CD4-positive, alpha-beta memory T cell (primary cell): Measurements from ENCODE around the gene GCC1. TPM values are rescaled to one million over a fixed set of nuclear protein-coding genes. Genes with fewer than 3 reads are reported as not detected.

Experiments used
- CTCF ChIA-PET: fragments of 350-600 bp; sonication (Branson Sonifier 250); formaldehyde crosslinking; loops from one replicate; lab custom pipeline; 2021; ENCODE audit warnings: inconsistent platforms; ENCODE audit not compliant: partially characterized antibody; lab: Charles Lee
- POLR2A ChIA-PET: fragments of 350-600 bp; sonication (Branson Sonifier 250); formaldehyde crosslinking; loops from one replicate; lab custom pipeline; 2021; ENCODE audit not compliant: partially characterized antibody; lab: Charles Lee
- DNase-seq, 5 donors: peaks; one replicate each; pipeline versions ENCODE4 v3.0.0 to v3.0.0-alpha.2; 2020 to 2022; ENCODE audit warnings: mixed read lengths in 1 of 5
- H3K27ac ChIP-seq: one replicate; pipeline ENCODE4 v1.7.0; 2013; ENCODE audit warnings: low read depth, low read length
- H3K27me3 ChIP-seq: 2 replicates; pipeline ENCODE4 v1.7.0; 2013; ENCODE audit warnings: mild to moderate bottlenecking, low read length, moderate library complexity; ENCODE audit not compliant: insufficient read depth
- H3K36me3 ChIP-seq: 2 replicates; pipeline ENCODE4 v1.7.0; 2013; ENCODE audit warnings: mild to moderate bottlenecking, low read length, moderate library complexity; ENCODE audit not compliant: insufficient read depth
- H3K4me1 ChIP-seq: 2 replicates; pipeline ENCODE4 v1.7.0; 2013; ENCODE audit warnings: mild to moderate bottlenecking, low read length, moderate library complexity; ENCODE audit not compliant: insufficient read depth
- H3K4me3 ChIP-seq, 2 donors: one replicate each; pipeline ENCODE4 v1.7.0; 2013; ENCODE audit warnings: low read length in 2 of 2, mild to moderate bottlenecking in 1 of 2
- H3K9me3 ChIP-seq, 2 donors: one replicate each; pipeline ENCODE4 v1.7.0; 2013; ENCODE audit warnings: low read length in 2 of 2, control low read depth in 1 of 2; ENCODE audit not compliant: control insufficient read depth in 1 of 2
- H3K27ac Mint-ChIP-seq, 7 donors: one replicate each; pipeline ENCODE4 v1.8.0; 2020 to 2021; ENCODE audit warnings: mixed read lengths in 7 of 7, mild to moderate bottlenecking in 6 of 7, inconsistent platforms in 3 of 7, moderate library complexity in 3 of 7
- H3K27me3 Mint-ChIP-seq, 2 donors: one replicate each; pipeline ENCODE4 v1.8.0; 2020 to 2021; ENCODE audit warnings: mixed read lengths in 2 of 2
- H3K36me3 Mint-ChIP-seq, 2 donors: one replicate each; pipeline ENCODE4 v1.8.0; 2020 to 2021; ENCODE audit warnings: mixed read lengths in 2 of 2, inconsistent platforms in 1 of 2, mild to moderate bottlenecking in 1 of 2
- H3K4me1 Mint-ChIP-seq, 4 donors: one replicate each; pipeline ENCODE4 v1.8.0; 2020 to 2021; ENCODE audit warnings: mixed read lengths in 4 of 4, mild to moderate bottlenecking in 1 of 4
- H3K4me3 Mint-ChIP-seq, 8 donors: one replicate each; pipeline ENCODE4 v1.8.0; 2020 to 2021; ENCODE audit warnings: mixed read lengths in 8 of 8, mild to moderate bottlenecking in 7 of 8, moderate library complexity in 6 of 8, inconsistent platforms in 3 of 8
- H3K9me3 Mint-ChIP-seq, 8 donors: one replicate each; pipeline ENCODE4 v1.8.0; 2020 to 2021; ENCODE audit warnings: mixed read lengths in 8 of 8, mild to moderate bottlenecking in 5 of 8, inconsistent platforms in 3 of 8, moderate library complexity in 1 of 8
- intact Hi-C: fragments of 100-400 bp; cut with micrococcal nuclease; formaldehyde crosslinking; loops from one replicate; pipeline ENCODE4 v1.15.1; 2023
- polyA plus RNA-seq, 2 donors: library from polyadenylated mRNA; unstranded; fragments of 300-500 nt; fragmentation: Illumina TruSeq; gene quantifications; one replicate each; pipeline ENCODE4 v1.2.3, GENCODE V29; 2021
- total RNA-seq, 2 experiments: library from RNA; stranded (reverse); gene quantifications; one replicate each; pipeline ENCODE4 v1.2.3, GENCODE V29; 2021

Gene GCC1
- total and polyA plus RNA-seq, 4 experiments from 2014 or later = 7.9 to 30.0 (median 24.9) TPM

- Mint-ChIP-seq H3K36me3 (peaks cover 10 to 39% of the 10 kb centered on the region in 2 donors), H3K9me3 (no peaks in the 10 kb centered on the region), H3K4me3 (peak overlapping the region; percentile 93 to 99 (median 96)), H3K27me3 (no peaks in the 10 kb centered on the region), H3K4me1 (peaks cover 16 to 51% (median 31%) of the 10 kb centered on the region in 4 donors), H3K27ac (peak overlapping the region; percentile 48 to 99 (median 93))
- intact Hi-C loops = loop anchor here (5.0 kb wide), 3 partner anchors 243 to 867 kb away; partner anchors contain the start of genes GRM8 and HILPDA
- DNase-seq = no peak
- ChIA-PET POLR2A (interaction anchor here (0.6 kb wide), 1 partner anchor 545 kb away, joined by 4 read pairs; no protein-coding TSS in a partner anchor), CTCF (no interaction called here)
- Histone ChIP-seq H3K4me3 (no peak overlapping the region), H3K4me1 (peaks cover 34% of the 10 kb centered on the region), H3K27ac (no peak overlapping the region), H3K27me3 (no peaks in the 10 kb centered on the region), H3K36me3 (peaks cover 13% of the 10 kb centered on the region), H3K9me3 (no peaks in the 10 kb centered on the region)
Measured at GRCh38 chr7:127589896-127590295, 4.5 kb upstream of the GCC1 start.

DNA sequence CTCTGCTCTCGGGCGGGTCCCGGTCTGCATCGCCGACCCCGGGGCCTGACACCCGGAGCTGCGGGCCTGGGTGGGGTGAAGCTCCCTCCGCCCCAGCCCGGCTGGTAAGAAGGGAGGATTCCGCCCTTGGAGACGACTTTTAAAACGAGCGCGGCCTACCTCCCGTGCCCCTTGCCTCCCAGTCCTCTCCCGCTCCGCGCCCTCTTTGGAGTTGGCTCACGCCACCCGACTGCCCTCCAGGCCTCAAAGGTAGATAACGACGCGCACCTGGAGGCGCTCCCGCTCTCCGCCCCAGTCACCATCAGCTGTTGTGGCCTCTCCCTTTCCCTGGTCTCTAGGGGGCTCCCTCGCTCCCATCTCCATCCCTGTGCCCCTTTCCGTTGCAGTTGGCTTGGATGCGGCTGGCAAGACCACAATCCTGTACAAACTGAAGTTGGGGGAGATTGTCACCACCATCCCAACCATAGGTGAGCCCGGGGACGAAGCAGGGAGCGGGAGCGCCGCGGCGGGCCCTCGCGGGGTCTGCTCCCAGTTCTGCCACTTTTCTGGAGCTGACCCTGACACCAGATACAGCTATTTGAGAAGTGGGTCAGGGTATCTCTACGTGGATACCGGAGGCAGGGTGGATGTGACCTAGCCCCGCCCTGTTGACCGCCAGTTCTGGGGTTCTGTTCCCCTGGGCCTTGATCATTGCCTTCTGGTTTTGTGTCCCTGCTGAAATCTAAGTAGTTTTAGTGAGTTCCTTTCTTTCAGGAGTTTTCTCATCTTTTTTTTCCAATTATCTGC is 3.5 kb upstream of the GCC1 start:
- DNase-seq = peak in 2 of 5 donors; percentile 43 to 49
- Histone ChIP-seq H3K27ac (peak overlapping the region; percentile 82), H3K4me3 (peak overlapping the region; percentile 58 to 85), H3K27me3 (no peaks in the 10 kb centered on the region), H3K36me3 (peaks cover 13% of the 10 kb centered on the region), H3K9me3 (no peaks in the 10 kb centered on the region), H3K4me1 (peaks cover 44% of the 10 kb centered on the region)
- peaks cover 22 to 61% (median 41%) of the 10 kb centered on the region in 4 donors for H3K4me1 Mint-ChIP-seq
- intact Hi-C loops = loop anchor here (1.0 to 5.0 kb wide), 4 partner anchors 62 to 868 kb away; partner anchors contain the start of genes GRM8 and HILPDA
- H3K27me3 Mint-ChIP-seq = no peaks in the 10 kb centered on the region
- peak overlapping the region; percentile 93 to 99 (median 96) for H3K27ac Mint-ChIP-seq
- CTCF ChIA-PET = no interaction called here
- peaks cover 10 to 45% of the 10 kb centered on the region in 2 donors for H3K36me3 Mint-ChIP-seq
- peak overlapping the region; percentile 93 to 99 (median 96) for H3K4me3 Mint-ChIP-seq
- POLR2A ChIA-PET = interaction anchor here (0.6 to 5.7 kb wide), 4 partner anchors 62 to 774 kb away, joined by 4 to 37 read pairs (median 6); partner anchors contain the start of genes SND1 and ZNF800
- no peaks in the 10 kb centered on the region for H3K9me3 Mint-ChIP-seq

GRCh38 chr7:127588019-127588696 is 2.8 kb upstream of the GCC1 start, which contains the start of gene ARF5:
TSS of gene ARF5 (plus strand) at chr7:127588411. CDS start at chr7:127588499, 88 bp downstream.
- peak within 1 kb of the TSS; percentile 93 to 99 (median 96) for H3K4me3 Mint-ChIP-seq
- H3K4me1 Mint-ChIP-seq = peaks cover 28 to 69% (median 48%) of the 10 kb centered on the region in 4 donors
- Histone ChIP-seq H3K4me1 (peaks cover 51% of the 10 kb centered on the region), H3K36me3 (peaks cover 13% of the 10 kb centered on the region), H3K4me3 (peak within 1 kb of the TSS; percentile 58 to 85), H3K27ac (peak within 1 kb of the TSS; percentile 82), H3K27me3 (no peaks in the 10 kb centered on the region), H3K9me3 (no peaks in the 10 kb centered on the region)
- H3K27me3 Mint-ChIP-seq = no peaks in the 10 kb centered on the region
- POLR2A ChIA-PET = interaction anchor here (1.2 to 5.7 kb wide), 3 partner anchors 63 to 196 kb away, joined by 7 to 40 read pairs (median 37); partner anchors contain the start of genes SND1 and ZNF800
- intact Hi-C loops = loop anchor here (1.0 to 5.0 kb wide), 4 partner anchors 63 to 869 kb away; partner anchors contain the start of genes GRM8 and HILPDA
- DNase-seq = peak; percentile 83 to 86 (median 83)
- H3K36me3 Mint-ChIP-seq = peaks cover 14 to 52% of the 10 kb centered on the region in 2 donors
- H3K27ac Mint-ChIP-seq = peak within 1 kb of the TSS; percentile 93 to 99 (median 96)
- CTCF ChIA-PET = interaction anchor here (1.0 kb wide), 1 partner anchor 240 kb away, joined by 3 read pairs; no protein-coding TSS in a partner anchor
- H3K9me3 Mint-ChIP-seq = no peaks in the 10 kb centered on the region

- ChIA-PET POLR2A (interaction anchor here (4.0 to 5.7 kb wide), 2 partner anchors 64 to 195 kb away, joined by 37 to 40 read pairs; partner anchors contain the start of genes SND1 and ZNF800), CTCF (interaction anchor here (1.0 kb wide), 1 partner anchor 240 kb away, joined by 3 read pairs; no protein-coding TSS in a partner anchor)
- Mint-ChIP-seq H3K27ac (peak overlapping the region; percentile 15 to 93 (median 77)), H3K4me1 (peaks cover 31 to 74% (median 54%) of the 10 kb centered on the region in 4 donors), H3K4me3 (peak overlapping the region; percentile 71 to 96 (median 92)), H3K36me3 (peaks cover 20 to 57% of the 10 kb centered on the region in 2 donors), H3K27me3 (no peaks in the 10 kb centered on the region), H3K9me3 (no peaks in the 10 kb centered on the region)
- DNase-seq = no peak
- H3K9me3 ChIP-seq = no peaks in the 10 kb centered on the region
- H3K4me1 ChIP-seq = peaks cover 54% of the 10 kb centered on the region
- intact Hi-C loops = loop anchor here (1.0 to 5.0 kb wide), 4 partner anchors 64 to 870 kb away; partner anchors contain the start of genes GRM8 and HILPDA
- H3K27ac ChIP-seq = peak overlapping the region; percentile 82
- H3K36me3 ChIP-seq = peaks cover 13% of the 10 kb centered on the region
- peak overlapping the region; percentile 42 to 85 for H3K4me3 ChIP-seq
- H3K27me3 ChIP-seq = no peaks in the 10 kb centered on the region
Measured at GRCh38 chr7:127587663-127588018, 2.2 kb upstream of the GCC1 start.

GRCh38 chr7:127586346-127586745 is 950 bp upstream of the GCC1 start:
- Mint-ChIP-seq H3K9me3 (no peaks in the 10 kb centered on the region), H3K36me3 (peaks cover 24 to 57% of the 10 kb centered on the region in 2 donors), H3K27ac (peak overlapping the region in 6 of 7 donors; percentile 44 to 95 (median 90)), H3K27me3 (no peaks in the 10 kb centered on the region), H3K4me3 (peak overlapping the region; percentile 89 to 96 (median 93)), H3K4me1 (peaks cover 38 to 80% (median 65%) of the 10 kb centered on the region in 4 donors)
- Histone ChIP-seq H3K27ac (no peak overlapping the region), H3K27me3 (no peaks in the 10 kb centered on the region), H3K4me1 (peaks cover 67% of the 10 kb centered on the region), H3K9me3 (no peaks in the 10 kb centered on the region), H3K4me3 (no peak overlapping the region), H3K36me3 (peaks cover 18% of the 10 kb centered on the region)
- DNase-seq = no peak
- CTCF ChIA-PET = interaction anchor here (0.9 kb wide), 1 partner anchor 550 kb away, joined by 3 read pairs; no protein-coding TSS in a partner anchor
- intact Hi-C loops = loop anchor here (5.0 kb wide), 3 partner anchors 239 to 871 kb away; partner anchors contain the start of genes GRM8 and HILPDA
- POLR2A ChIA-PET = interaction anchor here (1.8 to 5.7 kb wide), 3 partner anchors 65 to 758 kb away, joined by 6 to 40 read pairs (median 37); partner anchors contain the start of genes RBM28, SND1 and ZNF800

DNA sequence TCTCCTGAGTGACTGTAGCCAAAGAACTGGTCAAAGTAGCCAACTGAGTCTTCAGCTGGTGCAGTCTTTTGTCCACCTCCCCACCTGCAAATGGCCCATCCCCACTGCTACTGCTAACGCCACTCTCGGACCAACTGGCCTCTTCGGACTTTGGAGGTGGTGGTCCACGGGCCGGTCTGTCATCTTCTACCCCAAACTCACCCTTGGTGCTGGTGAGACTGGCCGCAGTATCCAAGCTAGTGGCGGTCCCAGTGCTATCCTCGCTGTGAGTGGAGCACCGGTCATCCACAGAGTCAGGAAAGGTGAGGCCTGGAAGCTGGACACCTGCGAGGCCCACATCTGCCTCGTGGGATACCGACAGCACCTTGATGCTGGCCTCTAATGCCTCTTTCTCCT is 750 bp downstream of the GCC1 start:
- CTCF ChIA-PET = no interaction called here
- peak overlapping the region; percentile 89 to 96 (median 92) for H3K4me3 Mint-ChIP-seq
- Histone ChIP-seq H3K36me3 (peaks cover 18% of the 10 kb centered on the region), H3K27ac (peak overlapping the region; percentile 89), H3K4me3 (peak overlapping the region; percentile 80 to 90), H3K27me3 (no peaks in the 10 kb centered on the region), H3K9me3 (no peaks in the 10 kb centered on the region), H3K4me1 (peaks cover 74% of the 10 kb centered on the region)
- H3K27me3 Mint-ChIP-seq = no peaks in the 10 kb centered on the region
- peaks cover 39 to 88% (median 73%) of the 10 kb centered on the region in 4 donors for H3K4me1 Mint-ChIP-seq
- no peak for DNase-seq
- H3K36me3 Mint-ChIP-seq = peaks cover 31 to 57% of the 10 kb centered on the region in 2 donors
- no peaks in the 10 kb centered on the region for H3K9me3 Mint-ChIP-seq
- peak overlapping the region; percentile 88 to 97 (median 95) for H3K27ac Mint-ChIP-seq
- POLR2A ChIA-PET = interaction anchor here (1.4 to 5.7 kb wide), 5 partner anchors 8 to 759 kb away, joined by 3 to 40 read pairs (median 7); partner anchors contain the start of genes RBM28, SND1 and ZNF800
- intact Hi-C loops = loop anchor here (2.0 to 5.0 kb wide), 4 partner anchors 237 to 873 kb away; partner anchors contain the start of genes GRM8 and HILPDA
